H1 (cell line): ENCODE measurements around the gene CD300LB. TPM values are rescaled to one million over a fixed set of nuclear protein-coding genes. Genes with fewer than 3 reads are reported as not detected.

ENCODE experiments used
- CTCF ChIA-PET: fragments of 300-600 bp; sonication (Branson Sonifier 250); formaldehyde crosslinking; loops from one replicate; lab custom pipeline; 2021; ENCODE audit not compliant: partially characterized antibody; lab: Charles Lee
- POLR2A ChIA-PET: fragments of 300-600 bp; sonication (Branson Sonifier 250); formaldehyde crosslinking; loops from one replicate; lab custom pipeline; 2021; ENCODE audit warnings: inconsistent platforms; ENCODE audit not compliant: partially characterized antibody; lab: Charles Lee
- DNase-seq, 2 experiments: peaks; one replicate each; pipeline versions ENCODE4 v3.0.0 to v3.0.0-alpha.2; 2010 to 2022; ENCODE audit warnings: low spot score in 2 of 2, low read depth in 1 of 2, mixed read lengths in 1 of 2
- FAIRE-seq: peaks from 2 replicates; lab custom pipeline; 2011; peaks lifted over from hg19 to GRCh38; lab: Jason Lieb, UNC
- H2AFZ ChIP-seq: 2 replicates; pipeline ENCODE4 v1.8.1; 2012; ENCODE audit warnings: low read length, inconsistent platforms
- H2AK5ac ChIP-seq: 2 replicates; pipeline ENCODE4 v1.6.1; 2013; ENCODE audit warnings: low read depth, low read length
- H2BK120ac ChIP-seq: replicated peaks from 2 replicates; pipeline ENCODE3; 2013; ENCODE audit warnings: low read depth, low read length, inconsistent platforms
- H2BK12ac ChIP-seq: 2 replicates; pipeline ENCODE4 v1.6.1; 2013; ENCODE audit warnings: low read depth, low read length
- H2BK15ac ChIP-seq: 2 replicates; pipeline ENCODE4 v1.6.1; 2013; ENCODE audit warnings: low read length
- H2BK20ac ChIP-seq: 2 replicates; pipeline ENCODE4 v1.6.1; 2013; ENCODE audit warnings: low read length
- H2BK5ac ChIP-seq: 2 replicates; pipeline ENCODE4 v1.6.1; 2013; ENCODE audit warnings: low read depth, low read length
- H3K14ac ChIP-seq: 2 replicates; pipeline ENCODE4 v1.6.1; 2013; ENCODE audit warnings: inconsistent platforms; ENCODE audit not compliant: insufficient read length
- H3K18ac ChIP-seq: 2 replicates; pipeline ENCODE4 v1.6.1; 2013; ENCODE audit warnings: low read length; ENCODE audit errors: extremely low read depth
- H3K23ac ChIP-seq: 2 replicates; pipeline ENCODE4 v1.6.1; 2013; ENCODE audit warnings: inconsistent platforms; ENCODE audit not compliant: insufficient read length
- H3K23me2 ChIP-seq: 2 replicates; pipeline ENCODE4 v1.6.1; 2013; ENCODE audit warnings: low read depth, low read length
- H3K27ac ChIP-seq: 2 replicates; pipeline ENCODE4 v1.6.1; 2011; ENCODE audit warnings: low read depth, low read length, inconsistent platforms
- H3K27me3 ChIP-seq, 4 experiments: replicated peaks in 1 of 4; 1 replicate in 1 of 4; 2 replicates in 3 of 4; pipeline versions ENCODE4 v1.6.1 to v1.8.1; 2011 to 2013; ENCODE audit warnings: low read length in 3 of 4, mild to moderate bottlenecking in 3 of 4, inconsistent platforms in 2 of 4, mixed read lengths in 2 of 4, moderate library complexity in 1 of 4; ENCODE audit not compliant: control insufficient read depth in 3 of 4, insufficient read depth in 3 of 4; ENCODE audit errors: extremely low read depth in 1 of 4
- H3K36me3 ChIP-seq, 4 experiments: 2 replicates each; pipeline versions ENCODE4 v1.6.1 to v1.8.1; 2011 to 2013; ENCODE audit warnings: mild to moderate bottlenecking in 4 of 4, low read length in 3 of 4, moderate library complexity in 2 of 4, control low read depth in 1 of 4, inconsistent platforms in 1 of 4; ENCODE audit not compliant: insufficient read depth in 4 of 4, control insufficient read depth in 2 of 4
- H3K4ac ChIP-seq: replicated peaks from 2 replicates; pipeline ENCODE3; 2013; ENCODE audit warnings: low read length, low read depth, mixed read lengths, inconsistent platforms; ENCODE audit not compliant: insufficient read length
- H3K4me1 ChIP-seq, 4 experiments: replicated peaks in 1 of 4; 1 replicate in 1 of 4; 2 replicates in 3 of 4; pipeline versions ENCODE4 v1.6.1 to v1.8.1; 2011 to 2013; ENCODE audit warnings: low read length in 3 of 4, inconsistent platforms in 2 of 4, mixed read lengths in 1 of 4; ENCODE audit not compliant: insufficient read depth in 4 of 4, control insufficient read depth in 3 of 4
- H3K4me2 ChIP-seq, 2 experiments: 2 replicates each; pipeline versions ENCODE4 v1.6.1 to v1.8.1; 2011 to 2013; ENCODE audit warnings: low read depth in 2 of 2, low read length in 2 of 2, control low read depth in 1 of 2, inconsistent platforms in 1 of 2, mild to moderate bottlenecking in 1 of 2; ENCODE audit not compliant: insufficient read depth in 1 of 2
- H3K4me3 ChIP-seq, 4 experiments: fragments of 200-600, 300-600 bp in 1 of 4; sonication (generic), shearing (Covaris generic), sonication (Bioruptor Twin) in 1 of 4; 2 replicates each; pipeline versions ENCODE4 v1.5.1 to v1.8.1; 2011 to 2016; ENCODE audit warnings: low read length in 4 of 4, low read depth in 3 of 4, control low read depth in 2 of 4, inconsistent platforms in 2 of 4, mild to moderate bottlenecking in 2 of 4, mixed read lengths in 1 of 4, moderate library complexity in 1 of 4; ENCODE audit not compliant: insufficient read depth in 2 of 4; ENCODE audit errors: extremely low read depth in 1 of 4
- H3K56ac ChIP-seq: replicated peaks from 2 replicates; pipeline ENCODE3; 2013; ENCODE audit warnings: low read depth, mild to moderate bottlenecking, mixed read lengths, low read length, inconsistent platforms; ENCODE audit not compliant: insufficient read length
- H3K79me1 ChIP-seq: 2 replicates; pipeline ENCODE4 v1.6.1; 2013; ENCODE audit warnings: low read depth, low read length, control low read depth
- H3K79me2 ChIP-seq, 2 experiments: 2 replicates each; pipeline versions ENCODE4 v1.6.1 to v1.8.1; 2012 to 2013; ENCODE audit warnings: low read length in 2 of 2, mild to moderate bottlenecking in 2 of 2, inconsistent platforms in 1 of 2; ENCODE audit not compliant: insufficient read depth in 2 of 2, control insufficient read depth in 1 of 2
- H3K9ac ChIP-seq, 4 experiments: replicated peaks in 1 of 4; 1 replicate in 1 of 4; 2 replicates in 3 of 4; pipeline versions ENCODE4 v1.6.1 to v1.8.1; 2011 to 2013; ENCODE audit warnings: low read depth in 3 of 4, low read length in 3 of 4, control low read depth in 2 of 4, mild to moderate bottlenecking in 2 of 4, moderate library complexity in 2 of 4, inconsistent platforms in 1 of 4; ENCODE audit errors: extremely low read depth in 1 of 4
- H3K9me3 ChIP-seq, 2 experiments: 2 replicates each; pipeline versions ENCODE4 v1.6.1 to v1.8.1; 2012 to 2013; ENCODE audit warnings: mild to moderate bottlenecking in 2 of 2, moderate library complexity in 2 of 2, control low read depth in 1 of 2, inconsistent platforms in 1 of 2, low read depth in 1 of 2, low read length in 1 of 2, mixed read lengths in 1 of 2; ENCODE audit not compliant: insufficient read depth in 2 of 2
- H4K20me1 ChIP-seq, 2 experiments: replicated peaks in 1 of 2; 2 replicates each; pipeline versions ENCODE3 to v1.8.1; 2011 to 2013; ENCODE audit warnings: inconsistent platforms in 2 of 2, low read length in 2 of 2, mild to moderate bottlenecking in 1 of 2; ENCODE audit not compliant: insufficient read depth in 2 of 2, control insufficient read depth in 1 of 2
- H4K5ac ChIP-seq: 2 replicates; pipeline ENCODE4 v1.6.1; 2013; ENCODE audit warnings: low read length, low read depth, mixed read lengths, inconsistent platforms; ENCODE audit not compliant: insufficient read length
- H4K8ac ChIP-seq: 2 replicates; pipeline ENCODE4 v1.8.0; 2013; ENCODE audit warnings: mild to moderate bottlenecking, moderate library complexity, low read length, inconsistent platforms; ENCODE audit not compliant: insufficient read depth; ENCODE audit errors: extremely low read depth
- H4K91ac ChIP-seq: replicated peaks from 2 replicates; pipeline ENCODE3; 2013; ENCODE audit warnings: low read length, mixed read lengths, inconsistent platforms; ENCODE audit not compliant: insufficient read length
- NRF1 ChIP-seq: IDR thresholded peaks from 2 replicates; pipeline ENCODE4 v1.6.1; 2011; ENCODE audit warnings: mild to moderate bottlenecking, low read depth, low read length, improper control_type of control experiment
- POLR2A ChIP-seq, 2 experiments: IDR thresholded peaks; 1 replicate in 1 of 2; 2 replicates in 1 of 2; pipeline ENCODE4 v1.6.1; 2011; ENCODE audit warnings: low read depth in 2 of 2, low read length in 2 of 2, mild to moderate bottlenecking in 2 of 2; ENCODE audit errors: control extremely low read depth in 1 of 2
- RAD21 ChIP-seq, 2 experiments: IDR thresholded peaks in 1 of 2; conservative IDR thresholded peaks in 1 of 2; 2 replicates each; pipeline ENCODE4 v1.6.1; 2011; ENCODE audit warnings: low read depth in 2 of 2, low read length in 2 of 2, improper control_type of control experiment in 1 of 2, inconsistent platforms in 1 of 2, mild to moderate bottlenecking in 1 of 2, moderate library complexity in 1 of 2
- TCF12 ChIP-seq: IDR thresholded peaks from 2 replicates; pipeline ENCODE4 v1.6.1; 2011; ENCODE audit warnings: low read depth, mild to moderate bottlenecking, low read length
- WGBS, 2 experiments: shearing (Covaris generic) in 1 of 2; methylation state at CpG; one replicate each; pipeline versions ENCODE4 v1.1.6 to v1.1.7; 2013 to 2015; ENCODE audit warnings: low lambda C conversion rate in 2 of 2, mixed read lengths in 2 of 2, inconsistent platforms in 1 of 2, low coverage in 1 of 2, missing lambda C conversion rate in 1 of 2; ENCODE audit not compliant: insufficient replicate concordance in 2 of 2, insufficient coverage in 1 of 2, insufficient read length in 1 of 2; ENCODE audit errors: extremely low coverage in 1 of 2, missing lambda C conversion rate in 1 of 2; 5-methylcytosine and 5-hydroxymethylcytosine counted together
- polyA plus RNA-seq, 7 experiments: library from polyadenylated mRNA; depleted of rRNA in 3 of 7; stranded (reverse) in 5 of 7; unstranded in 2 of 7; fragments of >200 nt in 5 of 7; fragments of 200-250 nt in 2 of 7; gene quantifications; 1 replicate in 5 of 7; 2 replicates in 1 of 7; 4 replicates in 1 of 7; pipeline versions ENCODE4 v1.2.1 to v1.2.3, GENCODE V29; 2011 to 2013; ENCODE audit warnings: missing spikeins in 2 of 7, mixed read lengths in 2 of 7
- total RNA-seq: library from RNA; stranded (reverse); fragmentation: NEBNext Ultra II Directional; extraction: Animal tissue kit (Norgen Biotek cat#: 25700); gene quantifications from 2 replicates; pipeline ENCODE4 v1.2.1, GENCODE V29; 2021

The CD300LB gene
- total and polyA plus RNA-seq, 2 of the 8 experiments (the other 6 are each of a cell fraction or from before 2014, with no cell fraction given) = not detected

DNA sequence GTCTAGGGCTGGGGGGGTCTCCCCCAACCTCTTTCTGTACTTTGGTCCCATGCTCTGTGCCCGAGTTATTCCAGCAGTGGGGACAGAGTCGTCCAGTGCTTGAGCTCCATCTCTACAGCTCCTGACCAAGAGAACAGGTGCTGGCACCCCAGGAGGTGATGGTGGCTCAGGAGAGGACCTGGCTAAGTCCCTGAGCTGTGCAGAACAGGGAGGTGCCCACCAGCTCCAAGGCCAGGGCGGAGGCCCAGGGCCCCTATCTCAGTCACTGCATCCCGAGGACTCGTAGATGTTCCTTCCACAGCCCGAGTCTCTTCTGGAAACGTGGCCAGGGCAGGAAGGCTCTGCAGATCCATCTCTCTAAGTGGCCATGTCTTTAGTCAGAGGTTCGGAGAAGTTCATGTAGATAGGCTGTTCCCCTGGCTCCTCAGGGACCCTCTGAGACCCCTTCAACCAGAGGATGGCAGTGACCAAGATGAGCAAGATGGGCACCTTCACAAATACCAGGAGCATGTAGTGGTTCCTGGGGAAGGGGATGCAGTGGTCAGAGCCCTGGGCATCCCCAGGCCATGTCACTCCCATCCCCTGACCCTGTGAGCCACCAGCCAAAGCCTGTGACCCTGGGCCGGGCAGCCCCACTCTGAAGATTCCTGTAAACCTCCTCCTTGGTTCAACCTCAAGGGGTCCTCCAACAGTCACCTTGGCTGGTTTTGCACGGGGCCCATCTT, 8.7 kb downstream of the CD300LB start:
- Histone ChIP-seq H3K18ac (no peak overlapping the region), H2BK15ac (no peak overlapping the region), H3K79me1 (no peaks in the 10 kb centered on the region), H3K9ac (no peak overlapping the region), H3K56ac (no peak overlapping the region), H4K8ac (no peak overlapping the region), H4K91ac (no peak overlapping the region), H2BK5ac (no peak overlapping the region), H3K36me3 (no peaks in the 10 kb centered on the region), H3K4ac (no peak overlapping the region), H3K4me3 (no peak overlapping the region), H3K79me2 (no peaks in the 10 kb centered on the region), H3K23ac (no peak overlapping the region), H3K14ac (no peak overlapping the region), H3K23me2 (no peaks in the 10 kb centered on the region), H2BK120ac (no peak overlapping the region), H2BK12ac (no peak overlapping the region), H2AFZ (no peak overlapping the region), H3K9me3 (peaks cover 14 to 24% of the 10 kb centered on the region in 2 experiments; a peak in 3 of 4 replicates), H4K5ac (no peak overlapping the region), H3K4me2 (no peak overlapping the region), H3K27me3 (no peaks in the 10 kb centered on the region), H4K20me1 (peaks cover 0 to 2% of the 10 kb centered on the region in 2 experiments), H3K27ac (no peak overlapping the region), H3K4me1 (no peaks in the 10 kb centered on the region), H2AK5ac (no peak overlapping the region), H2BK20ac (no peak overlapping the region)
- FAIRE-seq (no peak), DNase-seq (no peak)
- ChIA-PET CTCF (interaction anchor here (0.9 to 1.7 kb wide), 4 partner anchors 11 to 163 kb away, joined by 3 to 6 read pairs (median 4); partner anchors contain the start of gene BTBD17), POLR2A (interaction anchor here (0.7 kb wide), 1 partner anchor 171 kb away, joined by 4 read pairs; no protein-coding TSS in a partner anchor)
- WGBS, 2 experiments = 84% methylated on average over 10 of the region's 10 CpGs; no CpG with 5 or more reads in 1 of the 2 experiments
- TF ChIP-seq TCF12 = no peak
- no peak for TF ChIP-seq POLR2A (IDR thresholded peaks at IDR 0.05; ENCODE audit: control extremely low read depth in 1 of 2, low read depth in 2 of 2, low read length in 2 of 2)
- no peak for TF ChIP-seq NRF1
- TF ChIP-seq RAD21 (IDR thresholded peaks at IDR 0.05 in 1 of 2, conservative IDR thresholded peaks at IDR 0.05 in 1 of 2; ENCODE audit: low read depth in 2 of 2, low read length in 2 of 2) = no peak
